Psoas muscle (tissue), 8 donors: ENCODE results near the gene LRIG2. TPM values are rescaled to one million over a fixed set of nuclear protein-coding genes. Genes with fewer than 3 reads are reported as not detected.

Experiments used
- ATAC-seq, 4 donors: fragments of 200-7000 bp; cut with Tn5 transposase; one replicate each; pipeline ENCODE4 v1.9.1; 2020; ENCODE audit warnings: moderate library complexity in 3 of 4, mild to moderate bottlenecking in 2 of 4
- DNase-seq, 2 donors: peaks; one replicate each; pipeline ENCODE4 v3.0.0-alpha.2; 2020
- H3K27ac ChIP-seq: fragments of 200-600 bp; one replicate; pipeline ENCODE4 v1.8.0; 2022
- H3K27me3 ChIP-seq, 3 donors: fragments of 200-600 bp in 1 of 3; one replicate each; pipeline versions ENCODE4 v1.6.1 to v1.8.0; 2013 to 2022; ENCODE audit warnings: low read length in 2 of 3, mild to moderate bottlenecking in 2 of 3, moderate library complexity in 1 of 3; ENCODE audit not compliant: insufficient read depth in 3 of 3
- H3K36me3 ChIP-seq, 2 donors: fragments of 200-600 bp in 1 of 2; one replicate each; pipeline versions ENCODE4 v1.6.1 to v1.8.0; 2013 to 2022; ENCODE audit warnings: low read depth in 1 of 2, mild to moderate bottlenecking in 1 of 2, moderate library complexity in 1 of 2; ENCODE audit not compliant: insufficient read depth in 1 of 2
- H3K4me1 ChIP-seq: fragments of 200-600 bp; one replicate; pipeline ENCODE4 v1.8.0; 2022
- H3K4me3 ChIP-seq: fragments of 200-600 bp; one replicate; pipeline ENCODE4 v1.8.0; 2022; ENCODE audit warnings: mild to moderate bottlenecking
- H3K9me3 ChIP-seq: fragments of 200-600 bp; one replicate; pipeline ENCODE4 v1.8.0; 2022
- WGBS, 3 donors: extraction: QIAGEN DNeasy Blood & Tissue Kit; methylation state at CpG; one replicate each; pipeline versions ENCODE4 v1.1.6 to v1.1.7; 2013; 5-methylcytosine and 5-hydroxymethylcytosine counted together
- intact Hi-C, 2 donors: fragments of 100-400 bp; cut with DNase I; formaldehyde crosslinking; loops; one replicate each; pipeline versions ENCODE4 v1.11.0 to v1.14.2; 2022
- polyA plus RNA-seq, 3 donors: library from polyadenylated mRNA; stranded (reverse); fragments of 200-250 nt; gene quantifications; one replicate each; pipeline ENCODE4 v1.2.3, GENCODE V29; 2013
- total RNA-seq, 4 donors: library from RNA; stranded (reverse); fragmentation: NEBNext Ultra II Directional in 2 of 4; extraction: Animal tissue kit (Norgen Biotek cat#: 25700) in 2 of 4; gene quantifications; one replicate each; pipeline versions ENCODE4 v1.2.1 to v1.2.4, GENCODE V29; 2021 to 2023
- TF ChIP-seq, protein P1 (sequence below): fragments of 200-600 bp; IDR thresholded peaks from one replicate; pipeline ENCODE4 v1.8.0; 2022; ENCODE audit warnings: antibody characterized with exemption
- donor health status: healthy with polysubstance abuse.
- donor health status: DM: no; HTN: no; CAD: no; lungs with moderate emphysema.
- donor health status: Bipolar disorder and iron deficiency.
- donor health status: healthy.
- donor health status: DM: yes; HTN: yes; CAD: no.
- donor health status: DM: no; HTN: no; CAD: no.
- donor health status: DM: no; HTN: no; CAD: no.
- donor health status: DM: yes; HTN: yes; CAD: no.

Gene LRIG2
- total and polyA plus RNA-seq, 7 donors = 2.2 to 6.0 (median 3.4) TPM

DNA sequence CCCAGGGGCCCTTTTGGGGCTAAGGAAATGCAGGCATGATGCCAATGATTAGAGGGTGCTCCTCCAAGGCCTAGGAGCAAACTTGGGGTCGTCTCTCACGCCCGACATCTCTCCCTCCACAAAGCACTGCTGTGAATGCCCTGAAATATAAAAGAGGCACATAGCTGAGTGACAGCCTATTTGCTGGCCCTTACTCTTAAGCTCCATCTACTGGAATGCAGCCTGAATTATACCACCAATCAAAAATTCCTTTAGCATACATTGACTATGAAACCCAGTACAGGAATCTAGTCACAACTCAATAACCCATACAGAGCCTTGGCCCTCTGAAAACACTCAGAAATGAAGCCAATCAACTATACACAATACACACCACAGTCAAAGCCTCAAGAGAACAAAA is 105.5 kb downstream of the LRIG2 start:
- no peak overlapping the region for H3K4me3 ChIP-seq
- no peaks in the 10 kb centered on the region for H3K36me3 ChIP-seq
- WGBS, 3 donors = 77 to 89% (median 87%) methylated on average over 3 of the region's 3 CpGs
- TF ChIP-seq, protein P1, sequence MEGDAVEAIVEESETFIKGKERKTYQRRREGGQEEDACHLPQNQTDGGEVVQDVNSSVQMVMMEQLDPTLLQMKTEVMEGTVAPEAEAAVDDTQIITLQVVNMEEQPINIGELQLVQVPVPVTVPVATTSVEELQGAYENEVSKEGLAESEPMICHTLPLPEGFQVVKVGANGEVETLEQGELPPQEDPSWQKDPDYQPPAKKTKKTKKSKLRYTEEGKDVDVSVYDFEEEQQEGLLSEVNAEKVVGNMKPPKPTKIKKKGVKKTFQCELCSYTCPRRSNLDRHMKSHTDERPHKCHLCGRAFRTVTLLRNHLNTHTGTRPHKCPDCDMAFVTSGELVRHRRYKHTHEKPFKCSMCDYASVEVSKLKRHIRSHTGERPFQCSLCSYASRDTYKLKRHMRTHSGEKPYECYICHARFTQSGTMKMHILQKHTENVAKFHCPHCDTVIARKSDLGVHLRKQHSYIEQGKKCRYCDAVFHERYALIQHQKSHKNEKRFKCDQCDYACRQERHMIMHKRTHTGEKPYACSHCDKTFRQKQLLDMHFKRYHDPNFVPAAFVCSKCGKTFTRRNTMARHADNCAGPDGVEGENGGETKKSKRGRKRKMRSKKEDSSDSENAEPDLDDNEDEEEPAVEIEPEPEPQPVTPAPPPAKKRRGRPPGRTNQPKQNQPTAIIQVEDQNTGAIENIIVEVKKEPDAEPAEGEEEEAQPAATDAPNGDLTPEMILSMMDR = no peak
- no peak for DNase-seq
- no peaks in the 10 kb centered on the region for H3K9me3 ChIP-seq
- H3K27ac ChIP-seq = no peak overlapping the region
- intact Hi-C loops = no loop called here
- no peaks in the 10 kb centered on the region for H3K27me3 ChIP-seq
- no peak for ATAC-seq
- no peaks in the 10 kb centered on the region for H3K4me1 ChIP-seq

Other genes with a start within 250 kb of the LRIG2 start
- 10 to 100 TPM; 42.3 to 78.9 (median 53.3) TPM for gene SLC16A1, start 117.0 kb upstream of the LRIG2 start, total RNA-seq
- gene SLC16A1, start 117.0 kb upstream of the LRIG2 start, polyA plus RNA-seq = 10 to 100 TPM; 23.9 to 52.8 (median 30.2) TPM